Ascending aorta (tissue), 2 donors: ENCODE measurements around the gene GLOD5. TPM values are rescaled to one million over a fixed set of nuclear protein-coding genes. Genes with fewer than 3 reads are reported as not detected.

Experiments used
- DNase-seq, 2 donors: peaks; one replicate each; pipeline ENCODE4 v3.0.0-alpha.2; 2019; ENCODE audit warnings: low spot score in 2 of 2
- H3K27ac ChIP-seq, 2 donors: fragments of 200-600 bp; sonication (generic); one replicate each; pipeline ENCODE4 v1.5.1; 2016 to 2017; ENCODE audit warnings: mild to moderate bottlenecking in 1 of 2
- H3K27me3 ChIP-seq: fragments of 200-600 bp; sonication (generic); one replicate; pipeline ENCODE4 v1.5.1; 2017
- H3K36me3 ChIP-seq, 2 donors: fragments of 200-600 bp; sonication (generic); one replicate each; pipeline ENCODE4 v1.5.1; 2016
- H3K4me1 ChIP-seq, 2 donors: fragments of 200-600 bp; sonication (generic); one replicate each; pipeline ENCODE4 v1.5.1; 2016 to 2017; ENCODE audit warnings: mild to moderate bottlenecking in 1 of 2
- H3K4me3 ChIP-seq, 2 donors: fragments of 200-600 bp; sonication (generic); one replicate each; pipeline ENCODE4 v1.5.1; 2016 to 2017; ENCODE audit warnings: mild to moderate bottlenecking in 1 of 2
- H3K9me3 ChIP-seq, 2 donors: fragments of 200-600 bp; sonication (generic); one replicate each; pipeline ENCODE4 v1.5.1; 2016
- intact Hi-C: fragments of 100-400 bp; cut with DNase I; formaldehyde crosslinking; loops from one replicate; pipeline ENCODE4 v1.15.1; 2023
- total RNA-seq: library from RNA; depleted of rRNA; stranded (reverse); fragments of >200 nt; gene quantifications from one replicate; pipeline ENCODE4 v1.1.0, GENCODE V29; 2016
- TF ChIP-seq, protein P1 (sequence below), 3 experiments: fragments of 200-600 bp in 2 of 3; fragments of 450-650 bp in 1 of 3; sonication (generic) in 2 of 3; IDR thresholded peaks; one replicate each; pipeline ENCODE4 v1.5.1; 2016 to 2019; ENCODE audit warnings: antibody characterized with exemption in 3 of 3, mild to moderate bottlenecking in 1 of 3, moderate library complexity in 1 of 3

GLOD5 gene
- total RNA-seq, 1 donor from 2014 or later = not detected

DNA sequence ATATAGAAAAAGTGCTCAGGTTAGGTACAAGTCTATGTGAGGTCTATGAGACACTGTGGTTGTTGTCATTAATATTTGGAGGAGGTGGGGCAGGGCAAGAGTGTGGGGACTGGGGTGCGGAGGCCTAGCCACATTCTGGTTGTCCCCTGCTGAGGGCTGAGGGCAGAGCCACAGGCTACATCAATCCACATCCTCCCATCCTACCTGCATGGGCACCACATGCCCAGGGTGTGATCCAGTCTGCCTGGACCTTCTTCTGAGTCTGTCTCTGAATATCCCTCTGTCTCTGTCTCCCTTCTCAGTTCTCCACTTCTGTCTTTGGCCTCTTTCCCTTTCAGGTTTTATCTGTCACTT is 23.6 kb downstream of the GLOD5 start:
- Histone ChIP-seq H3K27me3 (no peaks in the 10 kb centered on the region), H3K4me1 (no peaks in the 10 kb centered on the region), H3K36me3 (no peaks in the 10 kb centered on the region), H3K27ac (no peak overlapping the region), H3K9me3 (no peaks in the 10 kb centered on the region), H3K4me3 (no peak overlapping the region)
- intact Hi-C loops = no loop called here
- DNase-seq = no peak
- TF ChIP-seq, protein P1, sequence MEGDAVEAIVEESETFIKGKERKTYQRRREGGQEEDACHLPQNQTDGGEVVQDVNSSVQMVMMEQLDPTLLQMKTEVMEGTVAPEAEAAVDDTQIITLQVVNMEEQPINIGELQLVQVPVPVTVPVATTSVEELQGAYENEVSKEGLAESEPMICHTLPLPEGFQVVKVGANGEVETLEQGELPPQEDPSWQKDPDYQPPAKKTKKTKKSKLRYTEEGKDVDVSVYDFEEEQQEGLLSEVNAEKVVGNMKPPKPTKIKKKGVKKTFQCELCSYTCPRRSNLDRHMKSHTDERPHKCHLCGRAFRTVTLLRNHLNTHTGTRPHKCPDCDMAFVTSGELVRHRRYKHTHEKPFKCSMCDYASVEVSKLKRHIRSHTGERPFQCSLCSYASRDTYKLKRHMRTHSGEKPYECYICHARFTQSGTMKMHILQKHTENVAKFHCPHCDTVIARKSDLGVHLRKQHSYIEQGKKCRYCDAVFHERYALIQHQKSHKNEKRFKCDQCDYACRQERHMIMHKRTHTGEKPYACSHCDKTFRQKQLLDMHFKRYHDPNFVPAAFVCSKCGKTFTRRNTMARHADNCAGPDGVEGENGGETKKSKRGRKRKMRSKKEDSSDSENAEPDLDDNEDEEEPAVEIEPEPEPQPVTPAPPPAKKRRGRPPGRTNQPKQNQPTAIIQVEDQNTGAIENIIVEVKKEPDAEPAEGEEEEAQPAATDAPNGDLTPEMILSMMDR (IDR thresholded peaks at IDR 0.05) = no peak

DNA sequence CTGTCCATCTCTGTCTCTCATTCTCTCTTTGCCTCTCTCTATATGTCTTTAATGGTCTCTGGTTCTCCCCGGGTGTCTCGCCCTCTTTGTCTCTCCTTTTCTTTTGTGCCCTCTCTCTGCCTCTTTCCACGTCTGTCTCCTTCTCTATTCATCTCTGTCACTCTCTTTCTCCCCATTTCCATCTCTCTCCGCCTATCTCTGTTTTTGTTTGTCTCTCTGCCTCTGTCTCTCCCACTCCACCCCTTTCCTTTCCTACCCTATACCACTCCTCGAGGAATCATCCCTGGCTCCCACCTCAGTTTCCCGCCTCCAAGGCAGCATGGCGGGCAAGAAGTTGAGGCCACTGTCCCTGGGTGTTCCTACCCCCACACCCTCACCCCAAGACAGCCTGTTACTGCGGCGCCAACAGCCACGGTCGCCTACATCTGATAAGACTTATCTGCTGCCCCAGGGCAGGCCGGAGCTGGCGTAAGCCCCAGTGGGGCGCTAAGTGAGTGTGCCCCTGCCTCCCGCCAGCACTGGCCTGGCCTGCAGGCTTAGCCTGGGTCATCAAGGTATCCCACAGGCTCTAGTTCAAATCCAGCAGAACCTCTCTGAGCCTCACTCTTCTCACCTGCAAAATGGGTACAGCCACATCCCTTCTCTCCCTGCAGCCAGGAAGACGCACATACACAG is 24.1 kb downstream of the GLOD5 start:
- TF ChIP-seq, protein P1 (IDR thresholded peaks at IDR 0.05) = no peak
- Histone ChIP-seq H3K27ac (no peak overlapping the region), H3K27me3 (no peaks in the 10 kb centered on the region), H3K4me1 (no peaks in the 10 kb centered on the region), H3K4me3 (no peak overlapping the region), H3K36me3 (no peaks in the 10 kb centered on the region), H3K9me3 (no peaks in the 10 kb centered on the region)
- intact Hi-C loops = no loop called here
- DNase-seq = no peak

DNA sequence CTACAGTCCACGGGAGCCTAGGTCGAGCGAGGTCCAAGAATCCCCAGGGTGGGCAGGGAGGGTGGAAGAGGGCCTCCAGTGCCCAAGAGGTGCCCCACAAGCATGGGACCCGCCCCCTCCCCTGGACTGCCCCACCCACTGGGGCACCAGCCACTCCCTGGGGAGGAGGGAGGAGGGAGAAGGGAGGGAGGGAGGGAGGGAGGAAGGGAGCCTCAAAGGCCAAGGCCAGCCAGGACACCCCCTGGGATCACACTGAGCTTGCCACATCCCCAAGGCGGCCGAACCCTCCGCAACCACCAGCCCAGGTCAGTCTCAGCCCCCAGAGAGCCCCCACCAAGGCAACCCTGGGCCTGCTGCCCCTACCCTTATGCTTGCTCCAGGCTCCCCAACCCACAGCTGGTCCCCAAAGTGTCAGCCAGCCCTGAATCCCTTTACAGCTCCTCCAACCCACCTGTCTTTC is 24.8 kb downstream of the GLOD5 start, which contains the start of gene GATA1:
Gene GATA1, plus strand, starts transcription at position 250 of the 460 bp plus-strand sequence. CDS start 4,520 bp downstream, outside the sequence.
- no peak for DNase-seq
- no peaks in the 10 kb centered on the region for H3K4me1 ChIP-seq
- H3K4me3 ChIP-seq = no peak within 1 kb of the TSS
- TF ChIP-seq, protein P1 (IDR thresholded peaks at IDR 0.05) = no peak
- H3K27me3 ChIP-seq = no peaks in the 10 kb centered on the region
- no peaks in the 10 kb centered on the region for H3K36me3 ChIP-seq
- no peaks in the 10 kb centered on the region for H3K9me3 ChIP-seq
- intact Hi-C loops = no loop called here
- H3K27ac ChIP-seq = no peak within 1 kb of the TSS

DNA sequence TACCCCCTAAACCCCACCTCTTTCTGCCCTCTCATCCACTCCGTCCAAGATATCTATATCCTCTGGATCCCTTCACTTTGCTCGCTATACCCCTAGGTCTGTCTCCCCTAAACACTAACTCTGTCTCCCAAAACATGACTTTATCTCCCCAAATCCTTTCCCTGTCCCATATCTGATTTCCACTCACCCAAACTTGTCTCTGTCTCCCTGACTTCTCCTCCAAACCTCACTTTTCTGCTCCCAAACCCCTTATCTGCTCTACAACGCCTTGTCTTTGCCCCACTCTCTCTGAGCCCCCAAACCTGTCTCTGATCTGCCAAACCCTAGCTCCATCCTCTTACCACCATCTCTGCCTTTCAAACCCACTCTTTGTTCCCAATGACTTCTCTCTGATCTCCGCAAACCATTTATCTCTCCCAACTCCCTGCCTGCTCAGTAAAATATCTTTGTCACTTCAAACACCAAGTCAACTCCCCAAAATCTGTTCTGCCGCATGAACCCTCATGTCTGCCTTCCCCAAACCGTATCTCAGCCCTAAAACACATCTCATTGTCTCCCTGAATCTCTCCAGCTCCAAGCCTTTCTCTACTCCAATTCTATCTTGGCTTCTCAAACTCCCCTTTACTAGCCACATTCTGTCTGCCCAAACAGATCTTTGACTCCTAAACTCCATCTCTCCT is 25.4 kb downstream of the GLOD5 start:
- no peaks in the 10 kb centered on the region for H3K9me3 ChIP-seq
- no peak overlapping the region for H3K27ac ChIP-seq
- no peak overlapping the region for H3K4me3 ChIP-seq
- no peaks in the 10 kb centered on the region for H3K27me3 ChIP-seq
- no peaks in the 10 kb centered on the region for H3K36me3 ChIP-seq
- no peak for DNase-seq
- no peaks in the 10 kb centered on the region for H3K4me1 ChIP-seq
- intact Hi-C loops = no loop called here
- TF ChIP-seq, protein P1 (IDR thresholded peaks at IDR 0.05) = no peak

DNA sequence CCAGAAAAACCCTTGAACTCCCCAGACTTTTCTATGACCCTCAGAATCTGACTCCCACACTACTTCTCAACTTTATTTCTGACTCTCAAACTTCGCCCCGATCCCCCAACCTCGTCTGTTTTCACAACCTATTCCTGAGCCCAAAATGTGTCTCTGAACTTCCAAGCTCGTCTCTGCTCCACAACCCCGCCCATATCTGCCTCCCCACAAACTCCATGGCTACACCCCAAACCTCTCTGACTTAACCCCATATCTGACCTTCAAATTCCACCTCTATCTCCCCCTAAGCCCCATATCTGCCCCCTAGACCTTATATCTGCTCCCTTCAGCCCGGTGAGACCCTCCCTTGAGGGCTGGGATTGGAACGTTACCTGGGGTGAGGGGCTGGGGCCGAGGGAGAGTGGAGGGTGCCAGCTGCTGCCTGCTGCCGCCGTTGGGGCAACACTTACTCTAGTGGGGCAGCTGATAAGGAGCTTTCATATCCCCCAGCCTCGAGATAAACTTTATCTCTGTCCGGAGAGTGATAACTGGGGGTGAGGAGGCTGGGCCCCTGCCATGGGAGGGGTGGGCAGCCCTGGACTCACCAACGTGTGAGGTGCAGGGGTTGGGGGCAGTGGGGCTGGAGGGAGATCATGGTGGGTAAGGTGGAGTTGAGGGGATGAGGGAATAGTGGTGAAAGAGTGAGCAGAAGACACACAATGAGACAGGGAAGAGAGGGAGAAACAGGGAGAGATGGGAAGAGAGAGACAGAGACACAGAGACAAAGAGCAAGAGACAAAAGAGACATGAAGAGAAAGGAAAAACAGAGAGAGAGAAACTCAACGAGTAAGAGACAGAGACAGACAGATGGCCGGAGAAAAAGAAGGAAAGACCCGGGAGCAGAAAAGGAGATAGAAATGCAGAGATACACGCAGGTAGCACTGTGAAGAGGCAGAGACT is 26.2 kb downstream of the GLOD5 start:
- H3K4me1 ChIP-seq = no peaks in the 10 kb centered on the region
- no peaks in the 10 kb centered on the region for H3K9me3 ChIP-seq
- H3K27ac ChIP-seq = no peak overlapping the region
- H3K27me3 ChIP-seq = no peaks in the 10 kb centered on the region
- H3K36me3 ChIP-seq = no peaks in the 10 kb centered on the region
- no peak overlapping the region for H3K4me3 ChIP-seq
- TF ChIP-seq, protein P1 (IDR thresholded peaks at IDR 0.05) = no peak
- no peak for DNase-seq
- intact Hi-C loops = no loop called here
